SW 1271 (cell line): ENCODE measurements around the gene TRPT1.

Experiments
- DNase-seq, 2 experiments: peaks; one replicate each; lab custom pipeline; 2025; lab: John Stamatoyannopoulos, UW

TRPT1 gene

DNA sequence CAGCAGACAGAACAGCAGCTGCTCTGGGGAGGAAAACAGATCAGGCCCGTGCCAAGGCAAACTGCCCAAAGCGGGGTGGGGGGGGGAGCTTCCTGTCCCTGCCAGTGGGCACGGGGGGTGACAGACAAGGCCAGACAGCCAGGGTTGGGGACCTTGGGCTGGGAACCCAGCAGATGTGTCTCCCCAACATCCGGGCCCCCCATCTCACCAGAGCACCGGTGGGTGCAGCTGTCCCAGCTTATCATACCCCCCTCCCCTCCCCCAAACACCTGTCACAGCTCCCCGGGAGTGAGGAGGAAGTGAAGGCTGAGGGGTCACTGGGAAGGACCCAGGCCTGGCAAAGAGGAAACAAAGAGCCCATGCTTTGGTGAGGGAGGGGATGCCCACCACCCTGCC is 19.4 kb upstream of the TRPT1 start:
- DNase-seq = peak in 1 of 2 experiments; percentile 39

DNA sequence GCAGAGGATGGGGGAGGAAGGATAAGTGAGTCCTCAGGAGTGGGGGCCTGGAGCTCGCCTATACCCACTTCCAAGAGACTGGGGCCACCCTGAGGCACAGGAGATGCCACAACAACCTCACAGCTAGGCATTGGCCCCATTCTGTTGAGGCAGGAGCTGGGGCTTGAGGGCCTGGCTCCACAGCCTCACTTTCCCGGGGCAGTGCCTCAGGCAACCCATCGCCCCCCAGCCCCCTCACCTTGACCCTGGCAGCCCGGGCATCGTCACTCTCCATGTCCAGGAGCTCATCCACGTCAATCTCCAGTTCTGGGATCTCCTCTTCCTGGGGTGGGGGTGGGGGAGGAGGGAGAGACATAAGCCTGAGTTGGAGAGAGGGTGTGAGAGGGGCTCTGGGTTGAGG is 19.0 kb upstream of the TRPT1 start:
- DNase-seq = no peak

DNA sequence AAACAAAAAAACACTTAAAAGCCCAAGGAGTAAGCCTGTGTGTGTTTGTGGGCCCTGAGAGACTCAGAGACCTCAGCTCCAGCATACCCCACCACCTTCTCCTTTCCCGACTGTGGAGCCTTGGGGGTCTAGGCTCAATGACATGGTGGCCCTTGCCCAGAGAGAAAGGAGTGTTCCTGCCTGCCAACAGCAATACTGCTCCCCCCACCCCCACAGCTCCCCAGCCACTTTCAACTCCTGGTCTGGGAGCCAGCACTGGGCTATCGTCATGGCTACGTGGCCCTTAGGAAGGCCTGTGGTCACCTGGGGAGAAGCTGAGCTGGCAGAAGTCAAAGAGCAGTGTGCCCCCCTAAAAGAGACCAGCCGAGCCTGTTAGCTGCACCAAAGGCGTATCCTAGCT is 18.1 kb upstream of the TRPT1 start:
- DNase-seq = no peak

DNA sequence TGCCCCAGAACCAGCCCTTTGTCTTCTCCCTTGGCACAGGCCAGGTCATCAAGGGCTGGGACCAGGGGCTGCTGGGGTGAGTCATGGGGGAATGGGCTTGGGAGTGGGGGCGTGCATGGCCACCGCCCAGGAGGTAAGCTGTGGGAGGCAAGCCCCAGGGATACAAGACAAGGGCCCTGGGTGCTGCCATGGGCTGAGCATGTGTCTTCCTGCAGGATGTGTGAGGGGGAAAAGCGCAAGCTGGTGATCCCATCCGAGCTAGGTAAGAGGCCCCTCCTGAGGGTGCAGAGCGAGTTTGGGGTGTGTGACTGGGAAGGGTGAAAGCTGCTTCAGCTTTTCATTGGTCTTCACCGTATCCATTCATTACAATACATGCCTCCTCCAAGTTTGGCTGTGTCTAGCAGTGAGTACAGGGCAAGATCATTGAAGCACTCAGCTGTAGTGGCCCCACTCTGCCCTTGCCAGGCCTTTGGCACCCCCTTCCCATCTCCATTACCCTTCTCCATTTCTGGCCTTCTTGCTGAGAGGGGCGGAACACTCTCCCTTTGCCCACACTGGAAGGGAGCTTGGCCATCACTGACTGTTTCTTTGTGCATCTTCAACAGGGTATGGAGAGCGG is 17.4 kb upstream of the TRPT1 start:
- DNase-seq = no peak

DNA sequence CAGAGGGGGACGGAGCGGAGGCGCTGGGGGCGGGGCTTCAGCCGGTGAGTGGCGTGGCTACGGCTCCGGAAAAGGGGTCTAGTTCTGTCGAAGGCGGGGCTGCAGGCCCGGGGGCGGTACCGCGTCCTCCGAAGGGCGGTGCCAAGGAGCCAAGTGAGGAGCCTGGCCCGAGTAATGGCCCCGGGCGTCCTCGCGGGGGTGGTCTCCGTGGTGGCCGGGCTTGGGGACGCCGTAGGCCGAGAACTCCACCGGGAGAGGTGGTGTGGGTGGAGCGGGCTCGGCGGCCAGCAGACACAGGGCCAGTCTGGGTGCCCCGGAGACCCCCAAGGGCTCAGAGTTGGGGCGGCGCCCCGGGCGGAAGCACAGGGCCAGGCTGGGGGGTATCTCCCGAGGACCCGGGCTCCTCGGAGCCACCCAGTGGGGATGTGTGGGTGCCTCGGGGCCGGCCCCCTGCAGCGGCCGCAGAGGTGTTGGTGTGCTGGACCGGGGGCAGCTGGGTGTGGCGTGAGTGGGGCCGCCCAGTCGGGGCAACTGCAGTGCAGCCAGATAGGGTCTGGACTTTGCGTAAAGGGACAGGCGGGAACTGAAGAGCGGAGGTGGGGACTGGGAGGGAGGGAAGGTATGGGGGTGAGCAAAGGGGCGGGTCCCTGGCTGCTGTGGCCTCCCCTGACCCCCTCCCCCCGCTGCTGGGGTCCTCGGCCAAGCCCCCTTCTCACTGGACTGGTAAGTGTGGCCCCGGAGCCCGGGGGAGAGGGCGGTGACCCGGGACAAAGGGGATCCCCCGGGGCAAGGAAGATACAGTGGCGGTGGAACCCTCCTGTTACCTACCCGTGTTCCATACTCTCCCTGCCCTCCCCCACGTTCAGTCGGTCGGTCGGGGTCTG is 15.7 kb upstream of the TRPT1 start:
- DNase-seq = peak in 1 of 2 experiments; percentile 52

DNA sequence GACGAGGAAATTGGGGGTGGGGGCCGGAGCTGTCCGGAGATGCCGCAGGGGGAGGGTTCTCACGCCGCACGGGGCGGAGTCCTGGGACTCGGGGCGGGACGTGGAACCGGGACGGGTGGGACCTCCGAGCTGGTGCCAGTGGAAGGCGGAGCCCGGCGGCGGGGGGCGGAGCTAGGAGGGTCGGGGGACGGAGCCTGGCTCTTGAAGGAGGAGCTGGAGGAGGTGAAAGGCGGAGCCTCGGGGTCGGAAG is 15.2 kb upstream of the TRPT1 start:
- DNase-seq = peak; percentile 91 to 95

DNA sequence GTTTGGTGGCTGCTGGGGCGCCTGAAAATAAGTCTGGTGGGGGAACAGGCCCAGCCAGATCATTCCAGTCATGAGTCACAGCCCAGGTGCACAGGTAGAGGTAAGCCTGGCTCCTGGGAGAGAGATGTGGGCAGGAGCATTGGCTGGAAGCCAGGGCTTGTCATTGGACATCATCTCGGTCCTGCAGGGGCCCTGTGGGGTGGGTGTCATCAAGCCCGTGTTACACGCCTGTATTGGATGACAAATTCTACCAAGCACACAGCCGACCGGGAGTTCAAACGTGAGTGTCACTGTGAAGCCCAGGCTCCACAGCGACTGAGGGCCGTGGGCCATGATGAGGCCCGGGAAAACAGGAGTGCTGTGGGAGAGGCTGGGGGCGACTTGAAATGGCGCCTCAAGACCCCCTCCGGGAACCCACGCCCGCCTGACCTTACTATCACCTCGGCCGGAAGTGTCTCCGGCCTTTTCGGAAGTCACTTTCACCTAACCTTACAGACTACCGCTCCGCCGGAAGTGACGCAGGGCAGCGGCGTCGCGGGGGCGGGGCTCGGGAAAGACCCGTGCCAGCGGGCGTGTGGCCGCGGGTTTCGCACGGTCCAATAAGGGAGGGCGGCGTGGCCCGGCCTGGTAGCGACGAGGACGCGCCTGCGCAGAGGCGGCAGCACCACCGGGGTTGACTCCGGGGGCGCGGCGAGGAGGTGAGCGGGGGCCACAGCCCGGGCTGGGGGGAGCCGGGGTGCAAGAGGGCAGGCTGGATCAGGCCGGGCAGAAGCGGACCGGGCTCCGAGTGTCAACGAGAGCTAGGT is 14.7 kb upstream of the TRPT1 start, which contains the start of gene FKBP2:
TSS of gene FKBP2 (plus strand) at position 661 of the 806 bp plus-strand sequence. CDS start 1,293 bp downstream, outside the sequence.
- DNase-seq = peak; percentile 87 to 90

DNA sequence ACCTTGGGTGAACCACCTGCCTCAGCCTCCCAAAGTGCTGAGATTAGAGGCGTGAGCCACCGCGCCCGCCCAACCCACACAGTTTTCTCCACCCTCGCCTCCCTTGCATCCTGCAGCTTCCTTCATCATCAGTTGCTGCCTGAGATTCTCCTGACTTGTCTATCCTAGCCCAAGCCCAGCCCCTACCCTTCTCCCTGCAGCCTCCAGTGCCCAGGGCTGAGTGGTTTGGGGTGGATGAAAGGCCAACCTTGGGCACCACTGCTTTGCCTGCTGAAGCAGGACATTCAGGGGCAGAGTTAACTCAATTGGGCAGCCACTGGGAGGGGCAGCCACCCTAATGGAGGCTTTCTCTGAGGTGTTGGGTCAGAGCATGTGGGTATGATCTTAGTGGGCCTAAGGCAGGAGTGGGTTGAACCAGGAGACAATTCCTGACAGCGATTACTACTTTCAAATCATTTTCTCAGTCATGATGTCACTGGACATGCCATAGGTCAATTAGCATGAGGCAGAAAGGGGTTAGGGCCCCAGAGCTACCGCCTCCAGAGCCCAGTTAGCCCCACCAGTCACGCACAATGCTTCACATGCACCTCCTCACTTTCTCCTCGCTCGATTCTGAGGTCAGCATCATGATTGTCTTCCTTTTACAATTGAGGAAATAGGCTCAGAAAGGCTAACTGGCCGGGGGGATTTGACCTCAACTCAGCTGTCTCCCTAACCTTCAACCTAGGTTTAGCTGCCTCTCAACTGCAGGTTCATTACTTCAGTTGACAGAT is 13.9 kb upstream of the TRPT1 start:
- DNase-seq = no peak

DNA sequence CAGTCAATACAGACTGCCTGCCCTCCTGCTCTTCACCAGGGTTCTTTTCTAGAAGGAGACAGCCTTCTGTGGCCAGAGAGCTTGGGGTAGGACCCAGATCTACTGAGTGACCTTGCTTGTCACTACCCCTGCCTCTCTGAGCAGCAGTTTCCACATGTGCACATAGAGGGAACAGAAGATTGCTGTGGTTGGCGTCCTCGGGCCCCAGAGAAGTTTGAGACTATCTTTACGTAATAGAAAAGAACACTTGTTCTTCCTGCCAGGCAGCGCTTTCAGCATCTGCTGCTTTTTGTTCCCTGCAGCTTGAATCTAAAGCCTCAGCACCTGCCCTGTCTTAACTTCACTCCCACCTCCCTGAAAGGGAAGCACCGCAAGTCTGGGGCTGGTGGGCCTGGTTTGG is 13.0 kb upstream of the TRPT1 start:
- no peak for DNase-seq

DNA sequence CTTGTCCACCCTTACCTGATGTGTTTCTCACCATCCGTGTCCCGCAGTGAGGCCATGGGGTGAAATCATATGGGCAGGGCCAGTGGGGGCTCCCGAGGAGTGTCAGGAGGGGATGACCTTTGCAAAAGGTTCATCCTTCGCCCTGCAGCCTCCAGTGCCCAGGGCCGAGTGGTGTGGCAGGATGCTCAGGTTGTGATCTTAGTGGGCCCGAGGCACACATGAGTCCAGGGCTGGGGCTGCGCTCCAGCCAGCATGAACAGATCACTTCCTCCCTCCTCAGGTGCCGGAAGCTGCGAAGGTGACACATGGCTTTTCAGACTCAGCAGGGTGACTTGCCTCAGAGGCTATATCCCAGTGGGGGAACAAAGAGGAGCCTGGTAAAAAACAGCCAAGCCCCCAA is 12.1 kb upstream of the TRPT1 start:
- no peak for DNase-seq

DNA sequence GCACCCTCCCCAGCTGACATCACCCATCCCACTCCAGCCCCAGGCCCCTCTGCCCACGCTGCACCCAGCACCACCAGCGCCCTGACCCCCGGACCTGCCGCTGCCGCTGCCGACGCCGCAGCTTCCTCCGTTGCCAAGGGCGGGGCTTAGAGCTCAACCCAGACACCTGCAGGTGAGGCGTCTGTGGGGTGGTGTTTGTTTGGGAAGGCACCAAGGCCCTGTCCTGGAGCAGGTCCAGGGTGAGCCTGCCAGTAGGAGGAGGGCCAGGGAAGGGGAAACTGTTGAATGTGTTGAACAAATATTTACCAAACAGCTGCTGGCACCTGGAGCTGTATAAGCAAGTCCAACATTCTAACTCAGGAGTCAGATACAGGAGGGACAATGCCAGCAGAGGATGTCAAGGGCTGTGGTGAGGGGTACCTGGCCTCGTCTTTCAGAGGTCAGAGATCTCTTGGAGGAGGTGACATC is 11.5 kb upstream of the TRPT1 start:
- no peak for DNase-seq

DNA sequence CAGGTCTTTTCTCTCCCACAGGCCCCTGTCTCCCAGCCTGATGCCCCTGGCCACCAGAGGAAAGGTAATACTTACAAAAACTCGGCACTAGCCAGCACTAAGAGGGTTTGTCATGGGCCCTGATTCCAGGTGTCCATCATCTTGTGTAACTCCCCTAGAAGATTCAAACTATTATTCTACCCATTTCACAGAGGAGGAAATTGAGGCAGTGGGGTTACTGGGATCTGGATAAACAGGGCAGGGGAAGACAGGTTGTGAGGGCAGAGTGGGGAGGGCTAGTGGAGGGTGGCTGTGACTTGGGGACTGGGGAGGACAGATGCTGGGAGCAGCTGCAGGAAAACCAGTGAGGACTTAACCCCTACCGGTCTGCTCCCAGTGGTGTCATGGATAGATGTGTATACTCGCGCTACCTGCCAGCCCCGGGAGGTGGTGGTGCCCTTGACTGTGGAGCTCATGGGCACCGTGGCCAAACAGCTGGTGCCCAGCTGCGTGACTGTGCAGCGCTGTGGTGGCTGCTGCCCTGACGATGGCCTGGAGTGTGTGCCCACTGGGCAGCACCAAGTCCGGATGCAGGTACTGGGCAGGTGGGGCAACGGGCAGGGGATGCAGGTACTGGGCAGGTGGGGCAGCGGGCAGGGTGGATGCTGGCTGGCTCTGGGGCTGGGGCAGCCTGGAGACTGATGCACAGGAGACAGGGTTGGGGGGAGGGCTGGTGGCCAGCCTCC is 9.6 kb upstream of the TRPT1 start:
- DNase-seq = no peak

DNA sequence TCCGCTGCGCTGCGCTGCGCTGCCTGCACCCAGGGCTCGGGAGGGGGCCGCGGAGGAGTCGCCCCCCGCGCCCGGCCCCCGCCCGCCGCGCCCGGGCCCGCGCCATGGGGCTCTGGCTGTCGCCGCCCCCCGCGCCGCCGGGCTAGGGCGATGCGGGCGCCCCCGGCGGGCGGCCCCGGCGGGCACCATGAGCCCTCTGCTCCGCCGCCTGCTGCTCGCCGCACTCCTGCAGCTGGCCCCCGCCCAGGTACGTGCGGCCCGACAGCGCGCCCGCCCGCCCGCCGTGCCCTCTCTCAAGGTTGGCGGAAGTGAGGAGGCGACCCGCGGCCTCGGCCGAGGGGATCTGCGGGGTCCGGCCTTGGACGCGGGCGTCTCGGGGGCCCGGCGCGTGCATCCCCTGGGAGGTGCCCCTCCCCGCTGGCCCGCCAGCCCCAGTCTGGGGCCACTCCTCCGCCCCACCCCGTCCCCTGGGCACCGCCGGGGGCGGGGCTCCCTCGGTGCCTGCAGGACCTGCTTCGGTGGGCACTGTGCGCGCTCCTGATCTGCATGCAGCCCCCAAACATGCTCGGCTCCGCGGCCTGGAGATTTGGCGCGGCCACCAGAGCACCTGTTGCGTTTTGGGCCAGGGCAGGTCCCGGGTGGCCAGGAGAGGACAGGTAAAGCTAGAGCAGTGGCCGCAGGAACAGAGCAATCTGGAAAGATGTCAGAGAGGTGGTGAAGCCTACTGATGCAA is 8.8 kb upstream of the TRPT1 start:
- DNase-seq = peak in 1 of 2 experiments; percentile 33

DNA sequence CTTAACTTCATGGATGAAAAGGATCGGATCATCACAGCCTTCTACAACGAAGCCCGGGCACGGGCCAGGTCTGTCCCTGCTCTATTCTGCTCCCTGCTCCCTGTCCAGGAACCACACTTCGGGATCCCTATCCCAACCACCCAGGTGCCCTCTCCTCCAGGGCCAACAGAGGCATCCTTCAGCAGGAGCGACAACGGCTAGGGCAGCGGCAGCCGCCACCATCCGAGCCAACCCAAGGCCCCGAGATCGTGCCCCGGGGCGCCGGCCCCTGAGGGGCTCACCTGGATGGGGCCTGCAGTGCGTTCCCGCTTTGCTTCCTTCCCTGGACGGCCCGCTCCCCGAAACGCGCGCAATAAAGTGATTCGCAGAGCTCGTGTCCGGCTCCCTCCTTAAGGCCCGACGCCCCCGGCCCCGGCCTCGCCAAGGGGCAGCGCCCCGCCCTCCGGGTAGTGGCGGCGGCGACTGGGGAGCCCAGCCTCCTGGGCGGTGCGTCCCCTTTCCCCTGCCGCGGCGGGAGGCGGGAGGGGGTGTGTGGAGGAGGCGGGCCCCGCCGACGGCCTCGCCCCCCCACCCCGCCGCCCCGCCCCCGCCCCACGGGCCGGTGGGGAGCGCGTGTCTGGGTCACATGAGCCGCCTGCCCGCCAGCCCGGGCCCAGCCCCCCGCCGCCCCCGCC is 8.1 kb upstream of the TRPT1 start, which contains the start of gene VEGFB:
TSS of gene VEGFB (plus strand) at position 672 of the 674 bp plus-strand sequence. CDS start 250 bp downstream, outside the sequence.
- peak in 1 of 2 experiments; percentile 37 for DNase-seq

DNA sequence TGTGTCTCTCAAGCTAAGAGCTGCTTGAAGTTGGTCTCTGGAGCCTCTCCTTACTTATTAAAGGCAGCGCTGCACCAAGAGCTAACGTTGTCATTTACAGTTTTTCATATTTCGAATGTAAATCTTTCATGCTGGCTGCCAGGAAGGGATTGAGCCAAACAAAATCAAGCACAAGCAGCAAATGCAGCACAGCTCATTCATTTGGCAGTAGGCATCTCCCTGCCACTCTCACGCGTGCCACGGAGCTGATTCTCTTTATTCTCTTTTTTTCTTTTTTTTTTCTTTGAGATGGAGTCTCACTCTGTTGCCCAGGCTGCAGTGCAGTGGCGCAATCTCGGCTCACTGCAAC is 7.0 kb upstream of the TRPT1 start:
- no peak for DNase-seq

DNA sequence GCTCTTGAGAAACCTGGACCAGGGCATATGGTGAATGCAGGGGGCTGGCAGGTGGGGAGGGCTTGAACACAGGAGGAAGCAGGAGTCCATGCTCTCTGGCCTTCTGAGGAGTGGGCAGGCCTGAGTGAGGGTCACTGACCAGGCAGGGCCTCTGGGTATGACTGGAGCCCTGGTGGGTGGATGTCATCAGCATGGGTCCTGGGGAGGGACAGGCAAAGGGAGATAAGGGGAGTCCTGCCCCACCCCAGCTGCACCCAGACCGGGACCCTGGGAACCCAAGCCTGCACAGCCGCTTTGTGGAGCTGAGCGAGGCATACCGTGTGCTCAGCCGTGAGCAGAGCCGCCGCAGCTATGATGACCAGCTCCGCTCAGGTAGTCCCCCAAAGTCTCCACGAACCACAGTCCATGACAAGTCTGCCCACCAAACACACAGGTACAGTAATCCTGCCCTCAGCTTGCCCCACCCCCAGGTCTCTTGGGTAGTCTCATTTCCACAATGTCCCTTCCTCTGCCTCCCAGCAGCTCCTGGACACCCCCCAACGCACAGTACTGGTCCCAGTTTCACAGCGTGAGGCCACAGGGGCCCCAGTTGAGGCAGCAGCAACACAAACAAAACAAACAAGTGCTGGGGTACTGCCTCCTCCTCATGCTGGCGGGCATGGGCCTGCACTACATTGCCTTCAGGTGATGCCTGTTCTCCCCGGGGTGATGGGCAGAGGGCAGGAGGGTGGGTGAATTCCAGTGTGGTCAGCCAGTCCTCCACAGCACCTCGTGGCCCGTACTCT is 6.4 kb upstream of the TRPT1 start:
- DNase-seq = no peak

DNA sequence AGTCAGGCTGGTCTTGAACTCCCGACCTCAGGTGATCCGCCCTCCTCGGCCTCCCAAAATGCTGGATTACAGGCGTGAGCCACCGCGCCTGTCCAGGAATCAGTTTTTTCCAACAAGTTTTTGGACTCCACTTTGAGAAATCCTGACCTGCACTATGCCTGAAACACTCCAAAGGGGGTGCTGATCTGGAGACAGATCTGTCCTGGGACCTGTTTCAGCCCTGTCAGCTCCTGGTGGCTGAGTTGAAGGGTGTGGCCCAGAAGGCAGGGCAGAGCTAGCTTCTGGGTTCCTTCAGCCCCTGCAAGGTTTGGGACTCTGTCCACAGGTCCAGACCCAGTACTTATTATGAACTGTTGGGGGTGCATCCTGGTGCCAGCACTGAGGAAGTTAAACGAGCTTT is 5.6 kb upstream of the TRPT1 start:
- no peak for DNase-seq

DNA sequence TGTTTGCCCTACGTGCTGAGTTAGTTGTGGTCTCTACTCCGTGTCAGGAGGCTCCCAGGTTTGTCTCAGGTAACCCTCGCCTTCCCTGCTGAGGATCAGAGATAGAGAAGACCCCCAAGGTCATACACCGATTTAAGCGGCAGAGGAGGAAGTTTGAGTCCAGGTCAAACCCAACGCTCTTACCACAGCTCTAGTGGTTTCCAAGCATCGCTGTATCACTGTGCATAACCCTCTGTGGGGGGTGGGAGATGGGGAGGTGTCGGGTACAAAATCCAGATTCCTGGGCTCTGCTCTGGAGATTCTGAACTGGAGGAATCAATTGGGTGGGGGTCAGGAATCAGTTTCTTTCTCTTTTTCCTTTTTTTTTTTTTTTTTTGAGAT is 5.0 kb upstream of the TRPT1 start:
- DNase-seq = no peak
